Activated CD4-positive, CD25-positive, alpha-beta regulatory T cell treated with anti-CD3 and anti-CD28 coated beads, Interleukin-2, amount 50 U/mL, for 24 hours (primary cell): Measurements from ENCODE around the gene HNRNPH2.

Experiments
- ATAC-seq, 2 donors: fragments of 150-1000 bp; cut with Tn5 transposase; one replicate each; pipeline ENCODE4 v1.10.0; 2021; ENCODE audit warnings: mild to moderate bottlenecking in 1 of 2, moderate library complexity in 1 of 2

Gene HNRNPH2

DNA sequence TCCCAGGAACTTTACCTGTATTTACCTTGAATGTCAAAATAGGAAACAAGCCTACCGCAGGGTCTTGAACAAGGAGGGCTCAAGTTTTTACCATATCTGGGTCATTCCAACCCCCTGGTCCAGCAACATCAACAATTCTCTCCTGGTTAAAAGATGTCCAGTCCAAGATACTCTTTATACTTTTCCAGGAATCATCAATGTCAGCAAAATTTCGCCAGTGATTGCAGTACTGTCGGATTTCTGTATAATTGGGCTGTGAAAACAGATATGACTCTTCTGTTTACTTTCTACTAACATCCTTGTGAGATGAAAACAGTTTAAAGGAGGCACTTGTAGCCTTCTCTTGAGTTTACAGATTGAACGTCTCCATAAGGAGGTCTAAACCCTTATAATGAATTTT lies 9.3 kb upstream of the HNRNPH2 start:
- no peak for ATAC-seq

DNA sequence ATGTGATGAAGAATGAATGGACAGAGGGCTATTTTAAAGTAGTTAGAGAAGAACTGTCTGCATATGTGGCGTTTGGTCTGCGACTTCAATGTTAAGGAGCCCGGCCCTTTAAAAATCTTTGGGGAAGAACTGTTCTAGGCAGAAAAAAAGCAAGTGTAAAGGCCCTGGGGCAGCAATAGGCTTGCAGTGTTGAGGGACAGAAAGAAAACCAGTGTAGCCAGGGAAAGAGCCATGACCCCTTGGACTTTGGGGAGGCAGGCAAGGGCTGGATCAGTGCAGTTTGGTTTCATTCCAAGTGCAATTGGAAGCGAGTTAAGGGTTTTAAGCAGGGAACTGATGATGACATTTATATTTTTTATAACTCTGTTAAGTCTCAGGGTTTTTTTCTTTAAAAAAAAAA lies 8.2 kb upstream of the HNRNPH2 start:
- no peak for ATAC-seq

DNA sequence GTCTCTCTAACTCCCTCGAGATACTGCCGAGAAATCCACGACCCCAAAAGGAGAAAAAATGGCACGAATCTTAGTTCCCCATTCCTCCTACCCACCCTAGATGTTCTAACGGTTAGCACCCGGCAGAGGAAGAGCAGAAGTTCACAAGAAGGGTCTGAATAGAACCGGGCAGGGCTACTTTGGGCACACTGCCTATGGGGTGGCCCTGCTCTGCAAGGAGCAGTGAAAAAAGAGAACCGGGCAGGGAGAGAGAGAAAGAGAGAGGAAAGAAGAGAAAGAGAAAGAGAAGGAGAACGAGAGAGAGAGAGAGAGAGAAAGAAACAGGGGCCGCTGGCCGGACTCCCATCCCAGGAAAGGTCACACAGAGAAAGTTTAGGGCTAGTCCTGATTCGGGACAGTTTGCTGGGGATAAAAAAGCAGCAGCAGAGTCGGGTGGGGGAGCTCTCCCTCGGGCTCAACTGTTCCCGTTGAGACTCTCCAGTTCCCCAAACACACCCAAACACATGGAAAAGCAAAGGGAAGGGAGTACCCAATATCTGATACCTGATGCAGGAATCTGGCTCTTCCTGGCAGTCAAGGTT lies 765 bp upstream of the HNRNPH2 start:
- ATAC-seq: no peak

DNA sequence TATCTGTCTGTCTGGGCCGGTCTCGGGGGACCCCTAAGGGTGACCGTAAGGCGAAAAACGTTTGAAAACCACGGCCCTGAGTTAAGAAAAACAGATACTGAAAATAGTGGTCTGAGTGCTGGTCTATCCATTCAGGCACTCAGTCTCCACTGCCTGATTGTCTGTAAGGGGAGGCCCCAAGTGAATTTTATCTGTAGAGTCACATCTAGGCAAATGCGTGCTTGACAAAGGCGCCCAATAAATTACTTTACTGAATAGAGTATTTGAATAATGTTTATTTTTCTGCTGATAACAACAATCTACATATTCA lies 465 bp downstream of the HNRNPH2 start:
- ATAC-seq: peak; percentile 27 to 34

DNA sequence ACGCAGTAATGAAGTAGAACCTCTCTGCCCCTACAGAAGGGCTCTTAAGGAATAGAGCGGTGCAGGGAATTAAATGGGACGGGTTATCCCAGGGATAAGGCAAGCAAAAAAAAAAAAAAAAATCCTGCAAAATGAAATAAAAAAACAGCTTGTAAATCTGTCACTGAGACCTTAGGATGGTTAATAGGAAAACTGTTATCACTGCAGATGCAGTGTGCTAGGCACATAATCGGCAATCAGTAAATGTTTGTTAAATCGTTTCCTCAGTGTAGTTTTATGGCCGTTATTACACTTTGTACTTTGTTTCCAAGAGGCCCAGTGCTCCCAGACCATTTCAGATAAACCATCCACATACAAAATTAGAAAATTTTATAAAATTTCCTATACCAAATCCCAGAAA lies 1.0 kb downstream of the HNRNPH2 start:
- no peak for ATAC-seq

DNA sequence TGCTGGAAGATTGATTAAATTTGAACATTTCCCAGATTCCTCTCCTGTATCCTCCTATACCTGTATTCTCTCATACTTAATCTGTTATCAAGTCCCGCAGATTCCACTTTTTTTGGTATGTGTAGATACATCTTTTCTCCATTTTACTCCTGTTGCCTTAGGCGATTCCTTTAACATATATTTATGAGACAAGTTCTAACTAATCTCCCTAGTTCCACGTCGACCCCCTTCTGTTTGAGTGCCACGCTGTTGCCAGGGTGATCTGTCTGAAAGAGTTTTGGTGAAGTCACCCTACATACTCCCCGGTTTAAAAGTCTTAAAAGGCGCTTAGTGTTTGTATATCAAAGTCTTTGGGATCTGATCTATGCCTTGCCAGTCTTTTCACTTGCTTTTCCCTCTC lies 2.4 kb downstream of the HNRNPH2 start:
- no peak for ATAC-seq

DNA sequence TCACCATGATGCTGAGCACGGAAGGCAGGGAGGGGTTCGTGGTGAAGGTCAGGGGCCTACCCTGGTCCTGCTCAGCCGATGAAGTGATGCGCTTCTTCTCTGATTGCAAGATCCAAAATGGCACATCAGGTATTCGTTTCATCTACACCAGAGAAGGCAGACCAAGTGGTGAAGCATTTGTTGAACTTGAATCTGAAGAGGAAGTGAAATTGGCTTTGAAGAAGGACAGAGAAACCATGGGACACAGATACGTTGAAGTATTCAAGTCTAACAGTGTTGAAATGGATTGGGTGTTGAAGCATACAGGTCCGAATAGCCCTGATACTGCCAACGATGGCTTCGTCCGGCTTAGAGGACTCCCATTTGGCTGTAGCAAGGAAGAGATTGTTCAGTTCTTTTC lies 4.0 kb downstream of the HNRNPH2 start:
- no peak for ATAC-seq

DNA sequence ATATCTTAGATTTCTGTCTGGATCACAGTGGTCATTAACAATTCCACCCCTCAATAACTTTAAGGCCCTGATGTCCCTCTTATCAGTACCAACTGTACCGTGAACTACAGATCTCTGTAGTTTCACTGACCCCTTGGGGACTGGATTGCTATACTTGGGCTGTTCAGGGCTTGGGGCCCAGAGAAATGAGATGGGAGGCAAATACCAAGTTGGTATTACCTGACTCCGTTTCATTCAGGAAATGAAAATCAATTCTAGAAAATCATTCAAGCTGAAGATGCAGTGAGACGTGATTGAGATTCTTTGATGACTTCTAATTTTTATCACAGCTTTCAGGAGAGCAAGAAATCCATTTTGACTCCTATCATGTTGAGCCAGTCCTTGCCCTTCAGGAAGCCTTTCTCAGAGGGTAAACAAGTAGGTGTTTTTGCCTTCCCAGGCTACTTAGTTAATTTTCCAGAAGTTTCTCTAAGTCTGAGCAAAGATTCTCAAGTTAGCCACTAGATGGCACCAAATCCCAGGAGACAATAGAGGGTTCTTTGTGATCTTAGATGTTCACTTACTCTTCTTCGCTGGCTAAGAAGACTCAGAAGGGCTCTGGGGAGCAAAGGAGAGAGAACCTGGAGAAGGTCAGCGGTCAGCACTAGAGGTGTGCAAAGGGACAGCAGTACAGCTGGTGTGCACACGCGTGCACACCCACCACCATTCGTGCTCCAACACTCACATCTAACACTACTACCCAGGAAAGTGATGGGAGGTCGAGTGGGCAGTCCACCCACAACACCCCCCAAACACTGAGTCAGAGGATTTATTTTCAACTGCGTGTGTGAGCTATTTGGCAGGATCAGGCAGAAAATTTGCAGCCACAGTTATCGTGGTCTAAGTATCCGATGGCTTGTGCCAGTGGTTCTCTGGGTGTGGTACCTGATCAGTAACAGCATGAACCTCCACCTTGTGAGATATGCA lies 7.4 kb downstream of the HNRNPH2 start:
- ATAC-seq: peak; percentile 71

DNA sequence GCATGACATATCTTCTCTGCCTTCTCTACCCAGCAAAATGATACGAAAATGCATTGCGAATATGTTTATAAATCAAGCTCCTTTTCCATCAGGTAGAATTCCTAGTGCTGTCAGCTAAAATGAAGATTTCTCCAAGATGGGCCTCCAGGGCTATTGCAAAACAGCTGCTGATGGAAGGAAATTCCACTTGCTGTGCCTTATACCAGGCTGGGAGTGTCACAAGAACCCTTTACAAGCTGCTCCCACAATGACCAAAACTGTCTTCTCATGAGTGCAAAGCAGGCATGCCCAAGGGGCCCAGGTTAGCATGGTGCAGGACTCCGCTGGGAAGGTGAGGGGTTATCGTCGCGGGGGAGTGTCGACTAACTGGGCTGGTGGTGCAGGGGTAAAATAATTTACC lies 8.7 kb downstream of the HNRNPH2 start:
- ATAC-seq: no peak

DNA sequence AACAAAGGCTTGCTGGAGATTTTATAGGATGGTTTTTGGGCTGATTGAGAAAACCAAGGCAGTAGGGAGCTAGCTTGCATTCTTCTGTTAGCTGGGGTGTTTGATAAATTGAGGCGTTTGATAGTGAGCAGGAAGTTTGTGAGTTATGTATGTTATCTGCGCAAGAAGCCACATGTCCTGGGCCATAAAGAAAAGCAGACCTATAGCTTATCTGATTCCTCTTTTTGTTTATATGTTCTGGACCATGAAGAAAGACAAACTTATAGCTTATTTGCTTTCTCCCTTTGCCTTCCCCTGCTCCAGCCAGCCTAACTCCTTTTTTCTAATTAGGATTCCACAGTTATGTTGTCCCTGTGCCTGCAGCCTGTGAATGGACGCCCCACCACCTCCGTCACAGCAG lies 9.2 kb downstream of the HNRNPH2 start:
- no peak for ATAC-seq

DNA sequence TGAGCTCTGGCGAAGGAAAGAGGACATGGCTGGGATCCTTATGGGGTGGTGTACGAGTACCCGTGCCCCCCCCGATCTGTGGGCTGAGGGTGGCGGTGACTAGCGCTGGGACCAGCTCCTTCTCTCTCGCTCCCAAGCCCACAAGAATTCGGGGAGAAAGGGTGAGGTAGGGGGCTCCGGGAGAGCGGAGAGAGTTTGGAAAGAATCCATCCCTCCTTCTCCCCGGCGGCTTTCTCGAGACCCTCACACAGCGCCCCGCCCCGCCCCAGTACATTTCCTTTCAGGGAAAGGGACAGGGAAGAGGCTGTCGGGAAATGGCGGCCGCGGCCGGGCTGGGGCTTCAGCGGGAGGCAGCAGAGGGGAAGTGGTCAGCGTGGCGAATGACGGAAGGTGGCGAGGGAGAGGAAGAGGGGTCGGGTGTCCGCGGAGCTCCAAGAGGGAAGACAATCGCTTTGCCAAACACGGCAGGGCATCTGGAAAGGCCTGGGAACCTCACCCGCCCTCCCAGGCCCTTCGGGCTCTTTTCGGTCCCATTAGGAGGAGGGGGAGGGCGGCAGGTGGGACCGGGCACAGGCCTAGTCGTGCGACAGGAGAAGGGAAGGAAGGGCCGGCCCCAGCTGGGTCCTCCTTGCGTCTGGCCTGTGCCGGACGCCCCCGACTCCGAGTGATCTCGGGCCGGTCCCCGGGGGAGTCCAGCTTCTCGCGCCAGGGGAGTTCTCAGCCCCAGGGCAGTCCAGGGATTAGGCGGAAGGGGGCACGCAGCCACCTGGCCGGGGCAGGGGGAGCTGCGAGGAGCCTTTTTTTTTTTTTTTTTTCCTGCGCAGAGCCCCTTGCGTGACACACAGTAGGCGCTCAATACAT lies 10.2 kb downstream of the HNRNPH2 start:
- ATAC-seq: peak; percentile 20 to 47

DNA sequence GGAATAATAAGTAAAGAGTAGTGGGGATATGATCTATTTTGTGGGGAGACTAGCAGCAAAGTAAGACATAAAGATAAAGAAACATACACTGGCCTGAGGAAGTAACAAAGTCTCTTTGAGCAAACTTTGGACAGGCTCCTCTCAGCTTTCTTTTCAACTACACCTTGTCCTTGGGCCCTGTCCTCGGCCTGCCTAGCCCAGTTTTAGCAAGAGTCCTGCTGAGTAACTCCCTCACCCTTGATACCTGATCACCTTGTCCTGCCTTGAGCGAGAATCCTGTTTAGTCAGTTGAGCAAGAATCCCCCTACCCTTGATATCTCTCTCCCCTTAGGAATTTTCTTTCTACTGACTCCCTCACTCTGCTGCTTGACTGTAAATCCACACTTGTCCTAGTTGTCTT lies 11.5 kb downstream of the HNRNPH2 start:
- no peak for ATAC-seq

DNA sequence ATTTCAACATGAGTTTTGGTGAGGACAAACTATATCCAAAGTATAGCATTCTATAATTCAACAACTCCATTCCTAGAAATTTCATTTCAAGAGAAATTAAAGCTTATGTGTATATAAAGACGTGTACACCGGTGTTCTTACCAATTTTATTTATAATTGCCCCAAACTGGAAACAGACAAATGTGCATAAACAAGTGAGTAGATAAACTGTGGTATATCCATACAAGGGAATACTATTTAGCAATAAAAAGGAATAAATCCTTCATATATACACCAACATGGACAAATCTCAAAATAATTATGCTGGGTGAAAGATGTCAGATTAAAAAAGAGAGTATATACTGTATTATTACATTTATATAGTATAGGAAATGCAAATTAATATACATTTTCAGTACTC lies 19.9 kb downstream of the HNRNPH2 start:
- no peak for ATAC-seq

DNA sequence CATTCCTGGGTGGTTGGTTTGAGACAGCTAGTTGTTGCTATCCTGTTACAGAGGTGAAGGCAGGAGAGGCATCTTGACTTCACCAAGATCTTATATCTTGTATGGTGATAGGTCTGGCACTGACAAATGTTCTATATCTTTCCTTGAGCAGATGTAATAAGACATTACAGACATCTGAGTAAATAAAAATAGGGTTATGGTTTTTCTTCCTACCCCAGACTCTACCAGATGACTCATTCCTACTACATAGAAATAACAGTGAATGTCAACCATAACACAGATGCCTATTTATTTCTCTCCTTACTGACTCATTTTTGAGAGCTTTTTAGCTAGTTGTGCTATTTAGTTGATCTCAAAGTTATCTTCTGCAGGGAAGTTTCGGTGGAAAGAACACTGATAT lies 21.9 kb downstream of the HNRNPH2 start:
- ATAC-seq: peak; percentile 79 to 81

DNA sequence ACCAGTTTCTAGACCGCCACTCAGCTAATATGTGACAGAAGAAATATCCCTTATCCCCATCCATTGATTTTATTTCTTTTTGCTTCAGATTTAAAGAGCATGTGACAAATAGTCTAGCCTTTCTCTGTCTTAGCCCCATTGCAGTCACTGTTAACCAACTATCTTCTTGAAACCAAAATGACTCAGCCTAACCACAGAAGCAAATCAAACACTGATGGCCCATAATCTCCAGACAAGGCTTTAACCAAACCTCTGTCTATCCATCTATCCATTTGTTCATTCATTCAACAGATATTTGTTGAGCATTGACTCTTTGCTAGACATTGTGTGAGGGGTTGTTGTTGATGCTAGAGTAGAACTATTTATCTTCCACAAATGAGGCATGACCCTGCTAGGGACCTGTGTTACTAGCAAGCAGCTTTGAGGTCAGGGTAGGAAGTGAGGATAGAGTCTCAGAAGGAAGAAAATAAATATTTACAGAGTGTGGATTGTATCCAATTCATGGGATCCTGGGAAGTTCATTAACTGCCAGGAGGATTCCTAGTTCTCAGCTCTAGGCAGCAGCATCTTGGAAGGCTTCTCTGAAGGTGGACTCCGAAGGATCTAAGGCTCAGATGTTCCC lies 22.5 kb downstream of the HNRNPH2 start:
- peak; percentile 85 to 88 for ATAC-seq

DNA sequence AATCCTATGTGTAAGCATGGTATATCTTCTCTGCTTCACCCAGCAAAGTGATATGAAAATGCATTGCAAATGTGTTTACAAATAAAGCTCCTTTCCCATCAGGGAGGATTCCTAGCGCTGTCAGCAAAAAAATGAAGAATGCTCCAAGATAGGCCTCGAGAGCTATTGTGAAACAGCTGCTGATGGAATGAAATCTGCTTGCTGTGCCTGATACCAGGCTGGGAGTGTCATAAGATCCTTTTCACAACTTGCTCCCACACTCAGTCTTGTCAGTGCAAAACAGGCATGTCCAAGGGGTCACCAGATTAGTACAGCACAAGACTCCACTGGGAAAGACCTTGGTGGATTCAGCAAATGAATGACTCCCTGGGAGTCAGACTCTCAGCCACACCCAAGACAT lies 34.1 kb downstream of the HNRNPH2 start:
- ATAC-seq: no peak

DNA sequence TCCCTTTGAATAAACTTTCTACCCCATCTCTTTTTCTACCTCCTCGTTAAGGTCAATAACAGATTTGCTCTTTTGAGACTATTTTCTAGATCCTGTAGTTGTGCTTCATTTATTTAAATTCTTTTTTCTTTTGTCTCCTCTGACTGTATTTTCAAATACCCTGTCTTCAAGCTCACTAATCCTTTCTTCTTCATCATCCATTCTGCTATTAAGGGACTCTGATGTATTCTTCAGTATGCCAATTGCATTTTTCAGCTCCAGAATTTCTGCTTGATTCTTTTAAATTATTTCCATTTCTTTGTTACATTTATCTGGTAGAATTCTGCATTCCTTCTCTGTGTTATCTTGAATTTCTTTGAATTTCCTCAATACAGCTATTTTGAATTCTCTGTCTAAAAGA lies 41.3 kb downstream of the HNRNPH2 start:
- no peak for ATAC-seq

DNA sequence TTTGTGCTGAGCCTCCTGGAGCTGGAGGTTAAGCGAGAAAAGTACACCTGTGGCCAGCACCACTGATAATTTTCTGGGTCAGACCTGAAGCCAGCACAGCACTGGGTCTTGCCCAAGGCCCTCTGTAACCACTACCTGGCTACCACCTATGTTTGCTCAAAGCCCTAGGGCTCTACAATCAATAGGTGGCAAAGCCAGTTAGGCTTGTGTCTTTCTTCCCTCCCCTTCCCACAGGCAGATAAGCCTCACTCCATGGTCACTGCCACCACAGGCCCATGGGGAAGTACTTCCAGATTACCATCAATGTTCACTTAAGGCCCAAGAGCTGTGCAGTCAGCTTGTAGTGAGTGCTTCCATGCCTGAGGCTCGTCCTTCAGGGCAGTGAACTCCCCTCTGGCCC lies 42.1 kb downstream of the HNRNPH2 start:
- no peak for ATAC-seq

DNA sequence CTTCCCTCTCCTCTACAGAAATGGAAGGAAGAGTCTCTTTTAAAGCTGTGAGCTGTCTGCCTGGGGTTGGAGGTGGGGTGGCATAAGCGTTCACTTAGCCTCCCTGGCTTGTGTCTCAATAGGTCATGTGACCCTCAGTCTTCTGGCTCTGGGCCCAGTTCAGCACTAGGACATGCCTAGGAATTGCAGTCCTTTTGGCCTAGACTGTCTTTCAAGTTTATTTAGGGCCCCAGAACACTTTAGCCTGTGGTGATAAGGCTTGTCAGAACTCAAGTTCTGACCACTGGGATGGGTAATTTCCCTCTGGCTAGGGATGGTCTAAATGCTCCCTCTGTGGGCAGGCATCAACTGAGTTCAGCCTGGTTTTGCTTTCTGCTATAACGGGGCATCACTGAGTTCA lies 42.9 kb downstream of the HNRNPH2 start:
- ATAC-seq: no peak

DNA sequence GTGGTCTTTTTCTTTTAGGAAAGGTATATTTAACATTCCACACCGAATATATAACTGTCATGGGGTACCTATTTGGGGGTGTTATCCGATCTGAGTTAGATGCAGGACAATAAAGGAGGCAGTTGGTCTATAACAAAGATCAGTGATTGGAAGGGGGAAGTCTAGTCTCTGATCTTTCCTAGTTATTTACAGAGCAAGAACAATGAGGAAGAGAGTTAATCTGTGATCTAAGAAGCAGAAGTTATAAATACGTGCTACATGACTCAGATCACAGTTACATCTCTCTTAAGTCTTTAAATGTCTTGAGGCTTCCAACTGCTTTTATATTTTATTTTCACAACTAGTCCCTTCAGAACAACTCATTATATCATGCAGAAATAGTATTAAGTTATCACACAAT lies 44.0 kb downstream of the HNRNPH2 start:
- no peak for ATAC-seq

DNA sequence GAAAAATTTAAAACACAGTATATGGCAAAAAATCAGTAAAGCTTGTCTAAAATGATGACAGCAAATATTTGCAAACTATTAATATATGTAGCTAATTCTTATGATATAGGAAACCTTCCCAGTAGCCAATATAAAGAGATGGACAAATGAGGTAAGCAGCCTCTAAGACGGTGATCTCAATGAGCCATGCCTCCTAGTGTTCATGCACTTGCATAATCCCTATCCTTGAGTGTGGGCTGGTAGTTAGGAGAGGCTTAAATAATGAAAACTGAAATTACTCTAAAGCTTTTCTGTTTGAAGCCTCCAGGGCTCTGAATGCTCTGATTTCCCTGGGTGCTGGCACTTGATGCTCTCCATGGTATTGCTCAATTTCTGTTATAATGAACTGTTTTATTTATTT lies 52.6 kb downstream of the HNRNPH2 start:
- no peak for ATAC-seq

DNA sequence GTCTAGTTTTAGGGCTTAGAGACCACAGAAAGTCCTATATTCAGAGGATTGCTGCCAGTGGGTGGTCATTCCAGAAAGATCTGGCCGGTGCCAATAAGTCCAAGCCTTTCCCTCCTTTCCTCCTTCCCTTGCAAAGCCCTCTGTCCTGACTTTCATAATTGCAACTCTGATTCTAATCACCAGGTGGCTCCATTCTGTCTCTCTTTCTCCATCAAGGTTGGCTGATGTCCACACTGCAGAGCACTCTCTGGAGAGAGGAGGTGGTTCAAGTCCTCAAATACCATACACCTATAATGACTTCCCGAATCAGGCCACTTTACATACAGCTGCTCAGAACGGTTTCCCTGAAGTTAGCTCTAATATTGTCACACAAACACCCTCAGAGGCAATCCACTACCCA lies 54.9 kb downstream of the HNRNPH2 start:
- no peak for ATAC-seq
